H1 (cell line): ENCODE results near the gene SLC4A8. TPM values are rescaled to one million over a fixed set of nuclear protein-coding genes. Genes with fewer than 3 reads are reported as not detected.
A peak's percentile ranks its signal among the peaks of the same experiment; 100 is the strongest.

Experiments
- RAD21 ChIP-seq, 2 experiments: IDR thresholded peaks in 1 of 2; conservative IDR thresholded peaks in 1 of 2; 2 replicates each; pipeline ENCODE4 v1.6.1; 2011; ENCODE audit warnings: low read depth in 2 of 2, low read length in 2 of 2, improper control_type of control experiment in 1 of 2, inconsistent platforms in 1 of 2, mild to moderate bottlenecking in 1 of 2, moderate library complexity in 1 of 2
- polyA plus RNA-seq, 7 experiments: library from polyadenylated mRNA; depleted of rRNA in 3 of 7; stranded (reverse) in 5 of 7; unstranded in 2 of 7; fragments of >200 nt in 5 of 7; fragments of 200-250 nt in 2 of 7; gene quantifications; 1 replicate in 5 of 7; 2 replicates in 1 of 7; 4 replicates in 1 of 7; pipeline versions ENCODE4 v1.2.1 to v1.2.3, GENCODE V29; 2011 to 2013; ENCODE audit warnings: missing spikeins in 2 of 7, mixed read lengths in 2 of 7
- total RNA-seq: library from RNA; stranded (reverse); fragmentation: NEBNext Ultra II Directional; extraction: Animal tissue kit (Norgen Biotek cat#: 25700); gene quantifications from 2 replicates; pipeline ENCODE4 v1.2.1, GENCODE V29; 2021

Gene SLC4A8
- total and polyA plus RNA-seq, 2 of the 8 experiments (the other 6 are each of a cell fraction or from before 2014, with no cell fraction given), result 11.2 to 13.4 TPM

DNA sequence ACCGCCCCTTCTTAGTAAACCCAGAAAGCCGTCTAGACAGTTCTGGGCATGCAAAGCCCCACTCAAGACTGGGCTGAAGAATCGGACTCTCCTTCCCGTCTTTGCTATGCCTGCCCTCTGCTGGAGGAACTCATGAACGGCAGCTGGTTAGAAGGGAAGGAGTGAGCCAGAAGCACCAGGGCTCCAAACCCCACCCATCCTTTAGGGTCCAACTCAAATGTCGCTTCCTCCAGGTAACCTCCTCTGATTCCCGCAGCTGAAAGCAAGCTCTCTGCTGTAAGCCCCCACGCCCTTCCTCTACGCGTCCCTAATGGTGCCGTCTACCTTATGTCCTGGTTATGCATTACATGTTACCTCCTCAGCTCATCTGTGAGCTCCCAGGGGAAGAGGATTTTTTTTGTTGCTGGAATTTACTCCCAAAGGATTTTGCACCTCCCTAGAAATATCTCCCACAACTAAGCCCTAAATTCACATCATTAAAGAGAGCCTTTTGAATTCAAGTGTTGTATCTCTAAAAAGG is 107.4 kb downstream of the SLC4A8 start (continued):
- TF ChIP-seq RAD21 (IDR thresholded peaks at IDR 0.05 in 1 of 2, conservative IDR thresholded peaks at IDR 0.05 in 1 of 2; ENCODE audit: low read depth in 2 of 2, low read length in 2 of 2), result peak; percentile 92 to 95
